CD14-positive monocyte (primary cell): Measurements from ENCODE around the gene SH3RF3. TPM values are rescaled to one million over a fixed set of nuclear protein-coding genes. Genes with fewer than 3 reads are reported as not detected.

ENCODE experiments used
- DNase-seq, 3 donors: peaks; one replicate each; pipeline ENCODE4 v3.0.0-alpha.2; 2011 to 2022
- H2AFZ ChIP-seq: 2 replicates; pipeline ENCODE4 v1.6.0; 2012; ENCODE audit warnings: mild to moderate bottlenecking, low read depth, low read length, inconsistent platforms; ENCODE audit not compliant: insufficient read depth, poor library complexity, severe bottlenecking
- H3K27ac ChIP-seq, 2 donors: 1 replicate in 1 of 2; 2 replicates in 1 of 2; pipeline ENCODE4 v1.5.1; 2012 to 2013; ENCODE audit warnings: low read length in 2 of 2, control low read depth in 1 of 2, inconsistent platforms in 1 of 2, low read depth in 1 of 2, mild to moderate bottlenecking in 1 of 2
- H3K27me3 ChIP-seq, 2 donors: one replicate each; pipeline versions ENCODE4 v1.6.0 to v1.6.1; 2011 to 2013; ENCODE audit warnings: low read length in 2 of 2; ENCODE audit not compliant: control insufficient read depth in 2 of 2, insufficient read depth in 2 of 2
- H3K36me3 ChIP-seq, 2 donors: replicated peaks in 1 of 2; 1 replicate in 1 of 2; 2 replicates in 1 of 2; pipeline versions ENCODE4 v1.5.1 to v1.6.1; 2012 to 2013; ENCODE audit warnings: low read length in 2 of 2, control low read depth in 1 of 2, inconsistent platforms in 1 of 2, mild to moderate bottlenecking in 1 of 2; ENCODE audit not compliant: insufficient read depth in 2 of 2, control insufficient read depth in 1 of 2
- H3K4me1 ChIP-seq, 2 donors: 1 replicate in 1 of 2; 2 replicates in 1 of 2; pipeline versions ENCODE4 v1.5.1 to v1.6.1; 2012 to 2013; ENCODE audit warnings: low read length in 2 of 2, control low read depth in 1 of 2, inconsistent platforms in 1 of 2, mild to moderate bottlenecking in 1 of 2, moderate library complexity in 1 of 2; ENCODE audit not compliant: insufficient read depth in 2 of 2, control insufficient read depth in 1 of 2
- H3K4me2 ChIP-seq: replicated peaks from 2 replicates; pipeline ENCODE3; 2012; ENCODE audit warnings: low read length, moderate library complexity, mild to moderate bottlenecking; ENCODE audit not compliant: poor library complexity, severe bottlenecking; ENCODE audit errors: extremely low read depth
- H3K4me3 ChIP-seq, 3 experiments: fragments of 200-600 bp in 1 of 3; sonication (generic) in 1 of 3; replicated peaks in 1 of 3; 1 replicate in 2 of 3; 2 replicates in 1 of 3; pipeline ENCODE4 v1.5.1; 2011 to 2013; ENCODE audit warnings: low read length in 3 of 3, mild to moderate bottlenecking in 3 of 3, control low read depth in 2 of 3, low read depth in 2 of 3, inconsistent platforms in 1 of 3, moderate library complexity in 1 of 3
- H3K79me2 ChIP-seq: 2 replicates; pipeline ENCODE4 v1.6.0; 2012; ENCODE audit warnings: mild to moderate bottlenecking, control low read depth, inconsistent platforms, low read length, moderate library complexity; ENCODE audit not compliant: insufficient read depth
- H3K9ac ChIP-seq: 2 replicates; pipeline ENCODE4 v1.6.0; 2017; ENCODE audit warnings: low read length, mild to moderate bottlenecking; ENCODE audit not compliant: insufficient read depth, poor library complexity, severe bottlenecking
- H3K9me3 ChIP-seq, 2 donors: replicated peaks in 1 of 2; 1 replicate in 1 of 2; 2 replicates in 1 of 2; pipeline versions ENCODE4 v1.5.1 to v1.6.1; 2012 to 2013; ENCODE audit warnings: low read length in 2 of 2, control low read depth in 1 of 2; ENCODE audit not compliant: control insufficient read depth in 1 of 2, insufficient read depth in 1 of 2
- H4K20me1 ChIP-seq: 2 replicates; pipeline ENCODE4 v1.6.0; 2012; ENCODE audit warnings: mild to moderate bottlenecking, low read length, control low read depth, moderate library complexity; ENCODE audit not compliant: insufficient read depth
- H3K27ac Mint-ChIP-seq, 7 donors: one replicate each; pipeline ENCODE4 v1.8.0; 2020; ENCODE audit warnings: mild to moderate bottlenecking in 7 of 7, mixed read lengths in 7 of 7, moderate library complexity in 6 of 7, inconsistent platforms in 2 of 7
- H3K27me3 Mint-ChIP-seq, 3 donors: one replicate each; pipeline ENCODE4 v1.8.0; 2021 to 2022; ENCODE audit warnings: low read depth in 3 of 3, mild to moderate bottlenecking in 3 of 3, mixed read lengths in 3 of 3, moderate library complexity in 3 of 3, inconsistent platforms in 1 of 3
- H3K36me3 Mint-ChIP-seq, 2 donors: one replicate each; pipeline ENCODE4 v1.8.0; 2020; ENCODE audit warnings: mixed read lengths in 2 of 2, inconsistent platforms in 1 of 2, mild to moderate bottlenecking in 1 of 2
- H3K4me1 Mint-ChIP-seq: one replicate; pipeline ENCODE4 v1.8.0; 2020; ENCODE audit warnings: mild to moderate bottlenecking, mixed read lengths
- H3K4me3 Mint-ChIP-seq, 2 donors: one replicate each; pipeline ENCODE4 v1.8.0; 2020; ENCODE audit warnings: mild to moderate bottlenecking in 2 of 2, mixed read lengths in 2 of 2, moderate library complexity in 1 of 2
- H3K9me3 Mint-ChIP-seq, 7 donors: one replicate each; pipeline ENCODE4 v1.8.0; 2020 to 2022; ENCODE audit warnings: mixed read lengths in 7 of 7, mild to moderate bottlenecking in 6 of 7, moderate library complexity in 6 of 7, inconsistent platforms in 2 of 7
- CTCF ChIP-seq: fragments of 200-600 bp; IDR thresholded peaks from one replicate; pipeline ENCODE4 v1.8.0; 2022; ENCODE audit warnings: antibody characterized with exemption, mild to moderate bottlenecking
- WGBS: methylation state at CpG from one replicate; pipeline ENCODE4 v1.1.5; 2013; ENCODE audit warnings: missing lambda C conversion rate; ENCODE audit not compliant: insufficient coverage; 5-methylcytosine and 5-hydroxymethylcytosine counted together
- intact Hi-C, 2 donors: fragments of 100-400 bp; cut with micrococcal nuclease; formaldehyde crosslinking; loops; one replicate each; pipeline versions ENCODE4 v1.15.0 to v1.15.1; 2023
- polyA plus RNA-seq, 3 donors: library from polyadenylated mRNA; depleted of rRNA in 1 of 3; unstranded in 2 of 3; stranded (reverse) in 1 of 3; fragments of 300-500 nt in 2 of 3; fragments of >200 nt in 1 of 3; fragmentation: Illumina TruSeq in 2 of 3; gene quantifications; 1 replicate in 2 of 3; 2 replicates in 1 of 3; pipeline ENCODE4 v1.2.3, GENCODE V29; 2012 to 2021

Gene SH3RF3
- polyA plus RNA-seq, 3 donors, result 0.25 to 0.75 (median 0.34) TPM

GRCh38 chr2:109188496-109188890 lies 59.5 kb downstream of the SH3RF3 start:
- Histone ChIP-seq H3K4me3 (no peak overlapping the region), H3K9ac (no peak overlapping the region), H2AFZ (no peak overlapping the region), H3K4me1 (no peaks in the 10 kb centered on the region), H3K79me2 (no peaks in the 10 kb centered on the region), H4K20me1 (no peaks in the 10 kb centered on the region), H3K9me3 (no peaks in the 10 kb centered on the region), H3K27me3 (no peaks in the 10 kb centered on the region), H3K4me2 (no peak overlapping the region), H3K36me3 (no peaks in the 10 kb centered on the region), H3K27ac (no peak overlapping the region)
- no peak for TF ChIP-seq CTCF
- 100% methylated on average over 6 of the region's 14 CpGs for WGBS
- Mint-ChIP-seq H3K4me3 (no peak overlapping the region), H3K27me3 (peaks cover 0 to 5% (median 4%) of the 10 kb centered on the region in 3 donors), H3K36me3 (no peaks in the 10 kb centered on the region), H3K9me3 (no peaks in the 10 kb centered on the region), H3K4me1 (no peaks in the 10 kb centered on the region), H3K27ac (peak overlapping the region in 1 of 7 donors; percentile 36)
- intact Hi-C loops, result no loop called here
- no peak for DNase-seq

GRCh38 chr2:109188898-109189297 lies 59.9 kb downstream of the SH3RF3 start:
- no peaks in the 10 kb centered on the region for H3K4me1 ChIP-seq
- H3K4me1 Mint-ChIP-seq, result no peaks in the 10 kb centered on the region
- no peak overlapping the region for H3K27ac ChIP-seq
- no peak overlapping the region for H3K9ac ChIP-seq
- intact Hi-C loops, result no loop called here
- no CpG with 5 or more reads among the region's 4 CpGs for WGBS
- H4K20me1 ChIP-seq, result no peaks in the 10 kb centered on the region
- no peak for DNase-seq
- no peak overlapping the region for H2AFZ ChIP-seq
- H3K9me3 ChIP-seq, result no peaks in the 10 kb centered on the region
- H3K4me2 ChIP-seq, result no peak overlapping the region
- H3K79me2 ChIP-seq, result no peaks in the 10 kb centered on the region
- H3K27ac Mint-ChIP-seq, result peak overlapping the region in 2 of 7 donors; percentile 36 to 54
- no peaks in the 10 kb centered on the region for H3K9me3 Mint-ChIP-seq
- no peaks in the 10 kb centered on the region for H3K27me3 ChIP-seq
- no peak overlapping the region for H3K4me3 Mint-ChIP-seq
- no peak overlapping the region for H3K4me3 ChIP-seq
- no peaks in the 10 kb centered on the region for H3K36me3 ChIP-seq
- no peaks in the 10 kb centered on the region for H3K36me3 Mint-ChIP-seq
- peaks cover 2 to 5% (median 4%) of the 10 kb centered on the region in 3 donors for H3K27me3 Mint-ChIP-seq
- no peak for TF ChIP-seq CTCF
